NCI-H2081 treated with DMSO at 0.1 percent for 48 hours (cell line): ENCODE results near the gene OGFR.
"Not testable (repeated sequence)": the region's sequence is repeated elsewhere in the genome, so short reads cannot be mapped to it uniquely, and the experiment has no call there.

Source experiments
- DNase-seq: peaks from one replicate; lab custom pipeline; 2025; lab: John Stamatoyannopoulos, UW

Gene OGFR

GRCh38 chr20:62840244-62841197 is 35.9 kb downstream of the OGFR start:
- DNase-seq = no peak

- DNase-seq = no peak
Measured at GRCh38 chr20:62841705-62842212, 37.1 kb downstream of the OGFR start.

- no peak for DNase-seq
Measured at GRCh38 chr20:62843656-62844055, 39.0 kb downstream of the OGFR start.

- DNase-seq = no peak
Measured at GRCh38 chr20:62844182-62844581, 39.5 kb downstream of the OGFR start.

GRCh38 chr20:62845416-62846160 is 41.0 kb downstream of the OGFR start:
- DNase-seq = no peak

GRCh38 chr20:62846166-62846890 is 41.7 kb downstream of the OGFR start:
- DNase-seq = no peak

GRCh38 chr20:62848917-62849316 is 44.3 kb downstream of the OGFR start:
- DNase-seq = not testable (repeated sequence)

GRCh38 chr20:62849431-62849830 is 44.8 kb downstream of the OGFR start:
- no peak for DNase-seq

GRCh38 chr20:62850333-62850974 is 45.8 kb downstream of the OGFR start:
- no peak for DNase-seq

GRCh38 chr20:62852196-62852595 is 47.6 kb downstream of the OGFR start:
- DNase-seq = no peak

GRCh38 chr20:62852841-62853240 is 48.2 kb downstream of the OGFR start:
- no peak for DNase-seq

- DNase-seq = not testable (repeated sequence)
Measured at GRCh38 chr20:62853304-62853703, 48.7 kb downstream of the OGFR start.

GRCh38 chr20:62854121-62854520 is 49.5 kb downstream of the OGFR start:
- no peak for DNase-seq

GRCh38 chr20:62855120-62855519 is 50.5 kb downstream of the OGFR start:
- no peak for DNase-seq

- no peak for DNase-seq
Measured at GRCh38 chr20:62856931-62857619, 52.4 kb downstream of the OGFR start.

GRCh38 chr20:62858058-62858830 is 53.6 kb downstream of the OGFR start:
- DNase-seq = no peak

- no peak for DNase-seq
Measured at GRCh38 chr20:62859721-62860120, 55.1 kb downstream of the OGFR start.

- no peak for DNase-seq
Measured at GRCh38 chr20:62860391-62860923, 55.8 kb downstream of the OGFR start.

- no peak for DNase-seq
Measured at GRCh38 chr20:62860924-62861691, 56.5 kb downstream of the OGFR start.
